C4-2B (cell line): ENCODE results near the gene STYK1.
"Not testable (repeated sequence)": the region's sequence is repeated elsewhere in the genome, so short reads cannot be mapped to it uniquely, and the experiment has no call there.

Source experiments
- H3K27ac ChIP-seq: fragments of 450-650 bp; 2 replicates; pipeline ENCODE4 v1.5.1; 2017
- ZFX ChIP-seq: fragments of 450-650 bp; IDR thresholded peaks from 2 replicates; pipeline ENCODE4 v1.6.1; 2017
- TF ChIP-seq, protein P1 (sequence below): fragments of 450-650 bp; conservative IDR thresholded peaks from 2 replicates; pipeline ENCODE4 v1.5.1; 2017; ENCODE audit warnings: mild to moderate bottlenecking

STYK1 gene

DNA sequence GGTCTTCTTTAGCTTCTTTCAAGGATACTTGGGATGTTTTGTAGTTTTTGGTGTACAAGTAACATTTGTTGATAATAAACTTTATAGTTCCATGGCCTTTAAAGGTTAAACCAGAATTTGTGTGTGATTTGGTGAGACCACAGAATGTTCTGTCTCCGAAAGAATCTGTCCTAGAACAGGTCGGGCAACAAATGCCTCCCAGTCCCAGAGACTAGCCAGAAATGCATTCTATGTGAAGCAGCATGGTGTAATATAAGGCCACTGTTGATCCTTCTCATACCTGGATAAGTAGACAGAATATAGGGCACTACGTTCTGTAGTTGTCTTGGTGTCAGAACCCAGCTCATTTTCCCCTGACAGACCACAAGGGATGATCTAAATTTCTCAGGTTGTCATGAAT, 10.0 kb downstream of the STYK1 start:
- no peak overlapping the region for H3K27ac ChIP-seq
- no peak for TF ChIP-seq ZFX
- TF ChIP-seq, protein P1, sequence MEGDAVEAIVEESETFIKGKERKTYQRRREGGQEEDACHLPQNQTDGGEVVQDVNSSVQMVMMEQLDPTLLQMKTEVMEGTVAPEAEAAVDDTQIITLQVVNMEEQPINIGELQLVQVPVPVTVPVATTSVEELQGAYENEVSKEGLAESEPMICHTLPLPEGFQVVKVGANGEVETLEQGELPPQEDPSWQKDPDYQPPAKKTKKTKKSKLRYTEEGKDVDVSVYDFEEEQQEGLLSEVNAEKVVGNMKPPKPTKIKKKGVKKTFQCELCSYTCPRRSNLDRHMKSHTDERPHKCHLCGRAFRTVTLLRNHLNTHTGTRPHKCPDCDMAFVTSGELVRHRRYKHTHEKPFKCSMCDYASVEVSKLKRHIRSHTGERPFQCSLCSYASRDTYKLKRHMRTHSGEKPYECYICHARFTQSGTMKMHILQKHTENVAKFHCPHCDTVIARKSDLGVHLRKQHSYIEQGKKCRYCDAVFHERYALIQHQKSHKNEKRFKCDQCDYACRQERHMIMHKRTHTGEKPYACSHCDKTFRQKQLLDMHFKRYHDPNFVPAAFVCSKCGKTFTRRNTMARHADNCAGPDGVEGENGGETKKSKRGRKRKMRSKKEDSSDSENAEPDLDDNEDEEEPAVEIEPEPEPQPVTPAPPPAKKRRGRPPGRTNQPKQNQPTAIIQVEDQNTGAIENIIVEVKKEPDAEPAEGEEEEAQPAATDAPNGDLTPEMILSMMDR = no peak

DNA sequence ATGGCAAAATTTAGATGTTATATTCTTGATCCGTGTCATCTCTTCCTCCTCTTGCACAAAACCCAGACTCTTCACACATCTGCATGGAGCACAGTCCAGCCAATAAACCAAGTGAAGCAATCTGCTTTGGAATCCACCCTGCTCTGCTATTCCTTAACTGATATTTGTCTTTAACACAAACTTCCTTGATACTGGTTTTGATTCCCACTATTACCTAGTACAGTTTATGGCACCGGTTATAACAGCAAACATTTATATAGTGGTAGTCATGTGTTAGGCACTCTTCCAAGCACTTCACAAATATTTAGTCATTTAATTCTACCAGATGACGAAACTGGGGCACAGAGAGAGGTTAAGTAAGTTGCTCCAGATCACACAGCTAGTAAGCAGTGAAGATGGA, 12.5 kb downstream of the STYK1 start:
- no peak overlapping the region for H3K27ac ChIP-seq
- TF ChIP-seq ZFX = no peak
- TF ChIP-seq, protein P1 = no peak

DNA sequence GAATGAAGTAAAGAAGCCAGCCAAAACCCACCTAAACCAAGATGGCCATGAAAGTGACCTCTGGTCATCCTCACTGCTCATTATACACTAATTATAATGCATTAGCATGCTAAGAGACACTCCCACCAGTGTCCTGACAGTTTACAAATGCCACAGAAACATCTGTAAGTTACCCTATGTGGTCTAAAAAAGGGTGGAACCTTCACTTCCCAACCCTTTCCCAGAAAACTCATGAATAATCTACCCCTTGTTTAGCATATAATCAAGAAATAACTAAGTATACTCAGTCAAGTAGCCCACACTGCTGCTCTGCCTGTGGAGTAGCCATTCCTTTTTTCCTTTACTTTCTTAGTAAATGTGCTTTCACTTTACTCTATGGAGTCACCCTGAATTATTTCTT, 19.8 kb downstream of the STYK1 start:
- no peak for TF ChIP-seq ZFX
- TF ChIP-seq, protein P1 = no peak
- no peak overlapping the region; the same call in 1 of the 2 replicates for H3K27ac ChIP-seq

DNA sequence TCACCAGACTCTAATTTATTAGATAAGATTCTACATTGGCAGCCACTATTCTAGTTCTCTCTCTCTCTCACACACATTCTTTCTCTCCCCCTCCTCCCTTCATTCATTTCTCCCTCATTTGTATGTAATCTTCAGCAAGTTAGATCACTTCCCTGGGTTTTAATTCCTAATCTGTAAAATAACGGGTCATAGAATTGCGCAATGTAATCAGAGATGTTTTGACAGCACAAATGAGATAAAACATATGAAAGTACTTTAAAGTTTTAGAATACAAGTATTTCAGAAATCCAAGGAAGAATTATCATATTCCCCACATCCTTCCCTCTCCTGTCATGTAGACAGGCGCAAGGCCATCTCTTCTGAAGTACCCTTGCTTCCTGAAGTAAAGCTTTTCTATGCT, 21.7 kb downstream of the STYK1 start:
- no peak for TF ChIP-seq ZFX
- TF ChIP-seq, protein P1 = no peak
- H3K27ac ChIP-seq = no peak overlapping the region

DNA sequence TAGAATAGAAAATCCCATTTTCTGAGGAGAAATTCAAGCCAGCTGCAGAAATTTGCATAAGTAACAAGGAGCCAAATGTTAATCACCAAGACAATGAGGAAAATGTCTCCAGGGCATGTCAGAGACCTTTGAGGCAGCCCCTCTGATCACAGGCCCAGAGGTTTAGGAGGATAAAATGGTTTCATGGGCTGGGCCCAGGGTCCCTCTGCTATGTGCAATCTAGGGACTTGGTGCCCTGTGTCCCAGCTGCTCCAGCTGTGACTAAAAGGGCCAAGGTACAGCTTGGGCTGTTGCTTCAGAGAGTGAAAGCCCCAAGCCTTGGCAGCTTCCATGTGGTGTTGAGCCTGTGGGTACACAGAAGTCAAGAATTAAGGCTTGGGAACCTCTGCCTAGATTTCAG, 27.3 kb downstream of the STYK1 start:
- not testable (repeated sequence) for H3K27ac ChIP-seq

DNA sequence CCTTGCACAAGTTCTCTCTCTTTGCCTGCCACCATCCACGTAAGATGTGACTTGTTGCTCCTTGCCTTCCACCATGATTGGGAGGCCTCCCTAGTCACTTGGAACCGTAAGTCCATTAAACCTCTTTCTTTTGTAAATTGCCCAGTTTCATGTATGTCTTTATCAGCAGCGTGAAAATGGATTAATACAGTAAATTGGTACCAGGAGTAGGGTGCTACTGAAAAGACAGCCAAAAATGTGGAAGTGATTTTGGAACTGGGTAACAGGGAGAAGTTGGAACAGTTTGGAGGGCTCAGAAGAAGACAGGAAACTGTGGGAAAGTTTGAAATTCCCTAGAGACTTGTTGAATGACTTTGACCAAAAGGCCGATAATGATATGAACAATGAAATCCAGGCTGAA, 27.9 kb downstream of the STYK1 start:
- TF ChIP-seq, protein P1 = no peak
- no peak for TF ChIP-seq ZFX
- no peak overlapping the region for H3K27ac ChIP-seq

DNA sequence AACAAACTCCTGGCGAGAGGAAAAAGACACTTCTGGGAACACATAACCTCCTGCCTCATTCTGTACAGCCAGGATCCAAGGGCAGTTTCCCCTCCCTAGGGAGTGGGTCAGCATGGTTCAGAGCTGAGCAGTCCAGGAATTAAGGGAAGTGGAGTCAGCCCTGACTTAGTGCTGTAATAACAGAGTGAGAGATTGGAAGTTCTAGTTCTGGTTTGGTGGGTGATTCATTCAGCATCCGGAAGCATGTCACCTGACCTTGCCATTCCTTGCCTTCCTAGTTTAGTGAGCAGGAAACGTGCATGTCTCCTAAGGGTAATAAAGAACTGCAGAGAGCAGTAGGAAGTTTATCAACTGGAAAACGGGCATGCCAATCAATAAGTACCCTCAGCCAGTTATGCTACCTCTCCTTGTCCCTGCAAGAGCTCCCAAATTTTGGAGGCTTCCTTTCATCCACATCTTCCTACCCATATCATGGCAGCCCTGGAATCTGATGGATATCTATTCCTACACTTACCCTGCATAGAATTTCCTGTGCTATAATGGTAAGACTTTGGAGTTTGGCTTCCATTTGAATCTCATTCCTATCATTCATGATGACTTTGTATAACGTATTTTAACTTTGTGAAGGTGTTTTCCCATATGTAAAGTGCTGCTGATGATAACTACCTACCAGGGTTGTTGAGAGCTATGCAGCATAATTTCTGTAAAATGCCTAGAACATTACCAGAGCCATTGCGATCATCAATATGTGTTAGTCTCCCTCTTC, 31.9 kb downstream of the STYK1 start:
- TF ChIP-seq ZFX = no peak
- TF ChIP-seq, protein P1 = no peak
- no peak overlapping the region for H3K27ac ChIP-seq

DNA sequence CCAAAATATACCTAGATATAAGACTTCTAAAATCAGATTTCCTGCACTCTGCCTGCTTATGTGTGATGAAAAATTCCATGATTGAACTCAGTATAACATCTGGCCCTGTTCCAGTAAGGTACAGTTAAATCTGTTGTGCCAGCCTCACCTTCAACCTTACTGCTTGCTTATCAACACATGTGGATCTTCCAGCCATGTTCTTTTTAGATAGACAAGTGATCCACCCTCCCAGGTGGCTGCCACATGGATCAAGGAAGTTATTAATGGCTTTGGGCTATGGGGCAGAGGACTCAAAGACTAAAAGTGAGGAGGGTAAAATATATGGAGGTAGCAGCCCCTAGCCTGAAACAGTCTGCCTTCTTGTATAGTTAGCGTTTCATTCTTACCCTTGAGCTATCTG, 35.1 kb downstream of the STYK1 start:
- TF ChIP-seq, protein P1 = no peak
- no peak for TF ChIP-seq ZFX
- no peak overlapping the region for H3K27ac ChIP-seq
